ENCODE measurements around the gene ABCG8.

DNA sequence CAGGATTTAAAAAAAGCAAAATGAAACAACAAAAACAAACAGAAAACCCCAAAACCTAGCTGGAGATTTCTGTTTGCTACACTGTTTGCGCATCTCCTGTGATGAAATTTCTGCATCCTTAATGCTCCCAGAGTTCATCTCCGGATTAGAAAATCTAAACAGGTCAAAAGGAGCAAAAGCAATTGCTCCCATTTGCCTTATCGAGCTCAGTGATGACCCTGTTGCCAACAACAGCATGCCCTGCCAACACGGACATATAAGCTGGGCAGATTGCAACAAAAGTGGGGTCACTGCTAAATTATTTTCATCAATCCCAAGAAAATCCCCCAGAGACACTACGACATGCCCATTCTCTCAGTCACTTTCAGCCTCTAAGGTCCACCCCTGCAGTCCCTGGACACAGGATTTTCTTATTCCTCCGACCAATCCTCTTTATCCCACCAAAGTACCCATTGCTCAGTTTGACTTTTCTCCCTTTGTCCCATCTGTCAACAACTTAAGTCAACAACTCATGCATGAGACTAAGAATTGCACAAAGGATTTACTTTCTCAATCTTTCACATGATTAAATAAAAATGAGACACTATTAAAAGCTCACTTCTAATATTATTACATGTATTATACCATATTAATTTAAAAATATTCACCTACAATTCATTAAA is 67.8 kb downstream of the ABCG8 start:
- TF ChIP-seq POLR2A (IDR thresholded peaks at IDR 0.05; ENCODE audit: low read depth, low read length) (no peak), POLR2AphosphoS5 (IDR thresholded peaks at IDR 0.05; ENCODE audit: low read depth, low read length) (no peak)
